Activated CD8-positive, alpha-beta memory T cell treated with anti-CD3 and anti-CD28 coated beads, Interleukin-2, amount 10 ng/mL, durations not matched to agents 7 days and 5 days (primary cell): ENCODE measurements around the gene DPP6. TPM values are rescaled to one million over a fixed set of nuclear protein-coding genes. Genes with fewer than 3 reads are reported as not detected.

ENCODE experiments used
- ATAC-seq: fragments of 150-1000 bp; cut with Tn5 transposase; one replicate; pipeline ENCODE4 v1.10.0; 2021; ENCODE audit warnings: moderate library complexity
- CTCF ChIA-PET: fragments of 350-600 bp; sonication (Branson Sonifier 250); formaldehyde crosslinking; loops from one replicate; lab custom pipeline; 2021; ENCODE audit warnings: antibody characterized with exemption; lab: Charles Lee
- DNase-seq: peaks from one replicate; pipeline ENCODE4 v3.0.0-alpha.2; 2020
- H3K27ac Mint-ChIP-seq: one replicate; pipeline ENCODE4 v1.8.0; 2021; ENCODE audit warnings: mild to moderate bottlenecking, mixed read lengths
- H3K27me3 Mint-ChIP-seq: one replicate; pipeline ENCODE4 v1.8.0; 2021; ENCODE audit warnings: mixed read lengths
- H3K36me3 Mint-ChIP-seq: one replicate; pipeline ENCODE4 v1.8.0; 2021; ENCODE audit warnings: mild to moderate bottlenecking, mixed read lengths
- H3K4me1 Mint-ChIP-seq: one replicate; pipeline ENCODE4 v1.8.0; 2021; ENCODE audit warnings: mixed read lengths
- H3K4me3 Mint-ChIP-seq: one replicate; pipeline ENCODE4 v1.8.0; 2021; ENCODE audit warnings: mild to moderate bottlenecking, moderate library complexity, mixed read lengths
- H3K9me3 Mint-ChIP-seq: one replicate; pipeline ENCODE4 v1.8.0; 2022; ENCODE audit warnings: low read depth, mixed read lengths
- total RNA-seq, 2 experiments: library from RNA; stranded (reverse); gene quantifications; one replicate each; pipeline ENCODE4 v1.2.3, GENCODE V29; 2021

The DPP6 gene
- total RNA-seq, 2 experiments from 2014 or later, result not detected

- no peaks in the 10 kb centered on the region for H3K36me3 Mint-ChIP-seq
- CTCF ChIA-PET, result no interaction called here
- no peak overlapping the region for H3K4me3 Mint-ChIP-seq
Observed at GRCh38 chr7:154873500-154874121, 821.4 kb downstream of the DPP6 start.

GRCh38 chr7:154874409-154875113, 822.4 kb downstream of the DPP6 start:
- CTCF ChIA-PET, result no interaction called here
- H3K9me3 Mint-ChIP-seq, result no peaks in the 10 kb centered on the region
- no peaks in the 10 kb centered on the region for H3K4me1 Mint-ChIP-seq
- no peaks in the 10 kb centered on the region for H3K27me3 Mint-ChIP-seq
- no peak overlapping the region for H3K4me3 Mint-ChIP-seq
- ATAC-seq (no peak), DNase-seq (no peak)
- H3K27ac Mint-ChIP-seq, result no peak overlapping the region
- H3K36me3 Mint-ChIP-seq, result no peaks in the 10 kb centered on the region

More at GRCh38 chr7:154873500-154874121, 821.4 kb downstream of the DPP6 start:
- Mint-ChIP-seq H3K27me3 (peaks cover 7% of the 10 kb centered on the region), H3K9me3 (no peaks in the 10 kb centered on the region), H3K27ac (no peak overlapping the region), H3K4me1 (no peaks in the 10 kb centered on the region)
- DNase-seq (no peak), ATAC-seq (no peak)

- H3K27ac Mint-ChIP-seq, result no peak overlapping the region
- H3K4me1 Mint-ChIP-seq, result no peaks in the 10 kb centered on the region
- H3K9me3 Mint-ChIP-seq, result no peaks in the 10 kb centered on the region
- H3K4me3 Mint-ChIP-seq, result no peak overlapping the region
- no peaks in the 10 kb centered on the region for H3K27me3 Mint-ChIP-seq
- DNase-seq, result no peak
- no peak for ATAC-seq
- H3K36me3 Mint-ChIP-seq, result no peaks in the 10 kb centered on the region
- CTCF ChIA-PET, result no interaction called here
Observed at GRCh38 chr7:154875297-154875696, 823.1 kb downstream of the DPP6 start.

- Mint-ChIP-seq H3K4me3 (no peak overlapping the region), H3K9me3 (no peaks in the 10 kb centered on the region), H3K27me3 (no peaks in the 10 kb centered on the region), H3K27ac (no peak overlapping the region), H3K4me1 (no peaks in the 10 kb centered on the region), H3K36me3 (no peaks in the 10 kb centered on the region)
- ATAC-seq (no peak), DNase-seq (no peak)
- CTCF ChIA-PET, result no interaction called here
Observed at GRCh38 chr7:154876516-154876915, 824.3 kb downstream of the DPP6 start.

GRCh38 chr7:154877031-154877430, 824.8 kb downstream of the DPP6 start:
- no peaks in the 10 kb centered on the region for H3K4me1 Mint-ChIP-seq
- ATAC-seq (no peak), DNase-seq (no peak)
- H3K9me3 Mint-ChIP-seq, result no peaks in the 10 kb centered on the region
- CTCF ChIA-PET, result no interaction called here
- no peak overlapping the region for H3K4me3 Mint-ChIP-seq
- no peak overlapping the region for H3K27ac Mint-ChIP-seq
- H3K27me3 Mint-ChIP-seq, result no peaks in the 10 kb centered on the region
- H3K36me3 Mint-ChIP-seq, result no peaks in the 10 kb centered on the region

- Mint-ChIP-seq H3K4me1 (no peaks in the 10 kb centered on the region), H3K4me3 (no peak overlapping the region), H3K9me3 (no peaks in the 10 kb centered on the region), H3K27me3 (no peaks in the 10 kb centered on the region), H3K27ac (no peak overlapping the region), H3K36me3 (no peaks in the 10 kb centered on the region)
- ATAC-seq (no peak), DNase-seq (no peak)
- CTCF ChIA-PET, result interaction anchor here (1.1 kb wide), 1 partner anchor 465 kb away, joined by 3 read pairs; no protein-coding TSS in a partner anchor
Observed at GRCh38 chr7:154879629-154880028, 827.4 kb downstream of the DPP6 start.

GRCh38 chr7:154880513-154880912, 828.3 kb downstream of the DPP6 start:
- CTCF ChIA-PET, result interaction anchor here (1.1 kb wide), 1 partner anchor 464 kb away, joined by 3 read pairs; no protein-coding TSS in a partner anchor

GRCh38 chr7:154881026-154881425, 828.8 kb downstream of the DPP6 start:
- CTCF ChIA-PET, result no interaction called here
- DNase-seq (no peak), ATAC-seq (no peak)
- no peaks in the 10 kb centered on the region for H3K9me3 Mint-ChIP-seq
- H3K36me3 Mint-ChIP-seq, result no peaks in the 10 kb centered on the region
- H3K4me1 Mint-ChIP-seq, result no peaks in the 10 kb centered on the region
- H3K4me3 Mint-ChIP-seq, result no peak overlapping the region
- H3K27me3 Mint-ChIP-seq, result no peaks in the 10 kb centered on the region
- H3K27ac Mint-ChIP-seq, result no peak overlapping the region

More at GRCh38 chr7:154880513-154880912, 828.3 kb downstream of the DPP6 start:
- Mint-ChIP-seq H3K27ac (no peak overlapping the region), H3K4me3 (no peak overlapping the region), H3K9me3 (no peaks in the 10 kb centered on the region), H3K4me1 (no peaks in the 10 kb centered on the region), H3K36me3 (no peaks in the 10 kb centered on the region), H3K27me3 (no peaks in the 10 kb centered on the region)
- ATAC-seq, result no peak
- DNase-seq, result no peak

- Mint-ChIP-seq H3K27ac (no peak overlapping the region), H3K27me3 (no peaks in the 10 kb centered on the region), H3K4me1 (no peaks in the 10 kb centered on the region), H3K36me3 (no peaks in the 10 kb centered on the region), H3K9me3 (no peaks in the 10 kb centered on the region), H3K4me3 (no peak overlapping the region)
- CTCF ChIA-PET, result no interaction called here
- DNase-seq (no peak), ATAC-seq (no peak)
Observed at GRCh38 chr7:154881526-154881925, 829.3 kb downstream of the DPP6 start.

- H3K4me1 Mint-ChIP-seq, result no peaks in the 10 kb centered on the region
- H3K9me3 Mint-ChIP-seq, result no peaks in the 10 kb centered on the region
- DNase-seq, result no peak
- CTCF ChIA-PET, result no interaction called here
- H3K27me3 Mint-ChIP-seq, result no peaks in the 10 kb centered on the region
- H3K27ac Mint-ChIP-seq, result no peak overlapping the region
- no peak for ATAC-seq
- no peak overlapping the region for H3K4me3 Mint-ChIP-seq
- no peaks in the 10 kb centered on the region for H3K36me3 Mint-ChIP-seq
Observed at GRCh38 chr7:154882931-154883474, 830.8 kb downstream of the DPP6 start.

GRCh38 chr7:154884348-154884920, 832.2 kb downstream of the DPP6 start:
- CTCF ChIA-PET, result no interaction called here
- H3K9me3 Mint-ChIP-seq, result no peaks in the 10 kb centered on the region
- no peak overlapping the region for H3K4me3 Mint-ChIP-seq
- no peaks in the 10 kb centered on the region for H3K36me3 Mint-ChIP-seq
- no peaks in the 10 kb centered on the region for H3K27me3 Mint-ChIP-seq
- H3K27ac Mint-ChIP-seq, result no peak overlapping the region
- no peaks in the 10 kb centered on the region for H3K4me1 Mint-ChIP-seq
- DNase-seq (no peak), ATAC-seq (no peak)

GRCh38 chr7:154886591-154886990, 834.4 kb downstream of the DPP6 start:
- DNase-seq (no peak), ATAC-seq (no peak)
- no peaks in the 10 kb centered on the region for H3K4me1 Mint-ChIP-seq
- no peaks in the 10 kb centered on the region for H3K9me3 Mint-ChIP-seq
- no peak overlapping the region for H3K4me3 Mint-ChIP-seq
- H3K36me3 Mint-ChIP-seq, result no peaks in the 10 kb centered on the region
- no peaks in the 10 kb centered on the region for H3K27me3 Mint-ChIP-seq
- no peak overlapping the region for H3K27ac Mint-ChIP-seq
- CTCF ChIA-PET, result no interaction called here

GRCh38 chr7:154888690-154889089, 836.5 kb downstream of the DPP6 start:
- DNase-seq, result no peak
- Mint-ChIP-seq H3K27me3 (no peaks in the 10 kb centered on the region), H3K36me3 (no peaks in the 10 kb centered on the region), H3K4me1 (no peaks in the 10 kb centered on the region), H3K4me3 (no peak overlapping the region), H3K9me3 (no peaks in the 10 kb centered on the region), H3K27ac (no peak overlapping the region)
- CTCF ChIA-PET, result no interaction called here
- no peak for ATAC-seq
